HG03571 (cell line): ENCODE measurements around the gene NFATC3.

Experiments used
- ATAC-seq: cut with Tn5 transposase; IDR thresholded peaks from one replicate; pipeline ENCODE4 v1.9.1; 2021; ENCODE audit not compliant: unreplicated experiment

NFATC3 gene

GRCh38 chr16:68183046-68183445 is 97.9 kb downstream of the NFATC3 start:
- no peak for ATAC-seq

- no peak for ATAC-seq
Measured at GRCh38 chr16:68186877-68187276, 101.7 kb downstream of the NFATC3 start.

- no peak for ATAC-seq
Measured at GRCh38 chr16:68187505-68187904, 102.3 kb downstream of the NFATC3 start.

GRCh38 chr16:68188170-68188569 is 103.0 kb downstream of the NFATC3 start:
- ATAC-seq: no peak

GRCh38 chr16:68190081-68190480 is 104.9 kb downstream of the NFATC3 start:
- no peak for ATAC-seq

- ATAC-seq: no peak
Measured at GRCh38 chr16:68190736-68191510, 105.8 kb downstream of the NFATC3 start.

- ATAC-seq: no peak
Measured at GRCh38 chr16:68194251-68194650, 109.1 kb downstream of the NFATC3 start.

GRCh38 chr16:68197250-68197649 is 112.1 kb downstream of the NFATC3 start:
- ATAC-seq: no peak

- ATAC-seq: no peak
Measured at GRCh38 chr16:68200088-68200783, 115.1 kb downstream of the NFATC3 start.

GRCh38 chr16:68202091-68202519 is 116.9 kb downstream of the NFATC3 start:
- no peak for ATAC-seq

- no peak for ATAC-seq
Measured at GRCh38 chr16:68206245-68206644, 121.1 kb downstream of the NFATC3 start.

- no peak for ATAC-seq
Measured at GRCh38 chr16:68214726-68215125, 129.6 kb downstream of the NFATC3 start.

GRCh38 chr16:68215302-68215701 is 130.1 kb downstream of the NFATC3 start:
- ATAC-seq: no peak

GRCh38 chr16:68216240-68216639 is 131.1 kb downstream of the NFATC3 start:
- ATAC-seq: no peak

- no peak for ATAC-seq
Measured at GRCh38 chr16:68217506-68217905, 132.3 kb downstream of the NFATC3 start.

- ATAC-seq: no peak
Measured at GRCh38 chr16:68219725-68220351, 134.7 kb downstream of the NFATC3 start.

- no peak for ATAC-seq
Measured at GRCh38 chr16:68223072-68223471, 137.9 kb downstream of the NFATC3 start.

GRCh38 chr16:68226116-68226515 is 140.9 kb downstream of the NFATC3 start:
- ATAC-seq: no peak

GRCh38 chr16:68227183-68227793 is 142.1 kb downstream of the NFATC3 start:
- ATAC-seq: no peak

GRCh38 chr16:68227850-68228553 is 142.8 kb downstream of the NFATC3 start:
- ATAC-seq: no peak

GRCh38 chr16:68228652-68229051 is 143.5 kb downstream of the NFATC3 start:
- no peak for ATAC-seq
